Activated CD8-positive, alpha-beta memory T cell treated with anti-CD3 and anti-CD28 coated beads for 36 hours (primary cell): ENCODE measurements around the gene NRAS. TPM values are rescaled to one million over a fixed set of nuclear protein-coding genes. Genes with fewer than 3 reads are reported as not detected.

Experiments used
- CTCF ChIA-PET: fragments of 350-600 bp; sonication (Branson Sonifier 250); formaldehyde crosslinking; loops from one replicate; lab custom pipeline; 2021; ENCODE audit warnings: antibody characterized with exemption; lab: Charles Lee
- POLR2A ChIA-PET: fragments of 350-600 bp; sonication (Branson Sonifier 250); formaldehyde crosslinking; loops from one replicate; lab custom pipeline; 2021; ENCODE audit warnings: antibody characterized with exemption; lab: Charles Lee
- total RNA-seq, 2 experiments: library from RNA; stranded (reverse); gene quantifications; one replicate each; pipeline ENCODE4 v1.2.3, GENCODE V29; 2021

NRAS gene
- total RNA-seq, 2 experiments from 2014 or later, result 71.1 to 71.4 TPM

GRCh38 chr1:114737314-114737849, 20.8 kb upstream of the NRAS start:
- CTCF ChIA-PET, result no interaction called here

GRCh38 chr1:114735479-114735878, 18.9 kb upstream of the NRAS start:
- POLR2A ChIA-PET, result no interaction called here

More at GRCh38 chr1:114737314-114737849, 20.8 kb upstream of the NRAS start:
- POLR2A ChIA-PET, result no interaction called here

GRCh38 chr1:114729782-114730181, 13.2 kb upstream of the NRAS start:
- ChIA-PET POLR2A (no interaction called here), CTCF (no interaction called here)

More at GRCh38 chr1:114735479-114735878, 18.9 kb upstream of the NRAS start:
- CTCF ChIA-PET, result no interaction called here

- CTCF ChIA-PET, result no interaction called here
Measured at GRCh38 chr1:114728553-114728952, 12.0 kb upstream of the NRAS start.

GRCh38 chr1:114725230-114725629, 8.7 kb upstream of the NRAS start:
- CTCF ChIA-PET, result no interaction called here
- POLR2A ChIA-PET, result no interaction called here

More at GRCh38 chr1:114728553-114728952, 12.0 kb upstream of the NRAS start:
- POLR2A ChIA-PET, result no interaction called here

- ChIA-PET CTCF (no interaction called here), POLR2A (interaction anchor here (1.0 kb wide), 1 partner anchor 57 kb away, joined by 3 read pairs; the partner anchor contains the start of gene SIKE1)
Measured at GRCh38 chr1:114723915-114724314, 7.3 kb upstream of the NRAS start.

- ChIA-PET CTCF (no interaction called here), POLR2A (interaction anchor here (1.0 kb wide), 1 partner anchor 57 kb away, joined by 3 read pairs; the partner anchor contains the start of gene SIKE1)
Measured at GRCh38 chr1:114723457-114723856, 6.9 kb upstream of the NRAS start.

- POLR2A ChIA-PET, result no interaction called here
- CTCF ChIA-PET, result no interaction called here
Measured at GRCh38 chr1:114720492-114720891, 3.9 kb upstream of the NRAS start.

GRCh38 chr1:114719424-114719787, 2.8 kb upstream of the NRAS start:
- ChIA-PET CTCF (no interaction called here), POLR2A (no interaction called here)

- ChIA-PET POLR2A (no interaction called here), CTCF (no interaction called here)
Measured at GRCh38 chr1:114718661-114719423, 2.3 kb upstream of the NRAS start.

- ChIA-PET POLR2A (interaction anchor here (0.7 to 1.3 kb wide), 3 partner anchors 9 to 204 kb away, joined by 3 to 7 read pairs (median 3); partner anchors contain the start of genes SIKE1 and TRIM33), CTCF (no interaction called here)
Measured at GRCh38 chr1:114715952-114716303, 643 bp downstream of the NRAS start.

- ChIA-PET CTCF (no interaction called here), POLR2A (no interaction called here)
Measured at GRCh38 chr1:114712977-114713376, 3.6 kb downstream of the NRAS start.

- ChIA-PET CTCF (no interaction called here), POLR2A (no interaction called here)
Measured at GRCh38 chr1:114710360-114710759, 6.2 kb downstream of the NRAS start.

GRCh38 chr1:114707604-114708003, 9.0 kb downstream of the NRAS start:
- CTCF ChIA-PET, result interaction anchor here (0.6 kb wide), 1 partner anchor 1777 kb away, joined by 4 read pairs; no protein-coding TSS in a partner anchor
- POLR2A ChIA-PET, result no interaction called here

GRCh38 chr1:114703242-114703641, 13.3 kb downstream of the NRAS start:
- ChIA-PET POLR2A (no interaction called here), CTCF (no interaction called here)

- CTCF ChIA-PET, result no interaction called here
- POLR2A ChIA-PET, result no interaction called here
Measured at GRCh38 chr1:114702737-114703136, 13.8 kb downstream of the NRAS start.

- ChIA-PET CTCF (no interaction called here), POLR2A (no interaction called here)
Measured at GRCh38 chr1:114701931-114702330, 14.6 kb downstream of the NRAS start.

- POLR2A ChIA-PET, result interaction anchor here (0.6 kb wide), 1 partner anchor 51 kb away, joined by 3 read pairs; no protein-coding TSS in a partner anchor
Measured at GRCh38 chr1:114700036-114700600, 16.5 kb downstream of the NRAS start.

GRCh38 chr1:114696810-114697209, 19.8 kb downstream of the NRAS start:
- CTCF ChIA-PET, result no interaction called here
- POLR2A ChIA-PET, result no interaction called here

More at GRCh38 chr1:114700036-114700600, 16.5 kb downstream of the NRAS start:
- CTCF ChIA-PET, result no interaction called here

- ChIA-PET POLR2A (no interaction called here), CTCF (no interaction called here)
Measured at GRCh38 chr1:114695430-114696058, 21.0 kb downstream of the NRAS start, which contains the start of gene AMPD1. Gene AMPD1, minus strand, starts transcription at chr1:114695546. Its CDS starts 75 bp downstream, at chr1:114695471.
